Epithelial cell of proximal tubule (primary cell): ENCODE results near the gene UPK2. TPM values are rescaled to one million over a fixed set of nuclear protein-coding genes. Genes with fewer than 3 reads are reported as not detected.
A peak's percentile ranks its signal among the peaks of the same experiment; 100 is the strongest.

Experiments
- DNase-seq: peaks from one replicate; pipeline ENCODE4 v3.0.0-alpha.2; 2011; ENCODE audit warnings: low read depth
- H3K4me3 ChIP-seq: 2 replicates; pipeline ENCODE4 v1.5.1; 2011; ENCODE audit warnings: low read depth, mild to moderate bottlenecking, low read length
- CTCF ChIP-seq: conservative IDR thresholded peaks from 2 replicates; pipeline ENCODE4 v1.5.1; 2012; ENCODE audit warnings: low read depth, mild to moderate bottlenecking, low read length
- total RNA-seq: library from RNA; depleted of rRNA; stranded (reverse); fragments of >200 nt; gene quantifications from 2 replicates; pipeline ENCODE4 v1.2.3, GENCODE V29; 2015

Gene UPK2
- total RNA-seq, 1 donor from 2014 or later, result not detected

GRCh38 chr11:118914178-118914918, 41.8 kb upstream of the UPK2 start:
- DNase-seq, result no peak
- no peak for TF ChIP-seq CTCF
- H3K4me3 ChIP-seq, result peak overlapping the region; percentile 1

- DNase-seq, result no peak
- no peak for TF ChIP-seq CTCF
- no peak overlapping the region for H3K4me3 ChIP-seq
Measured at GRCh38 chr11:118914987-118915386, 41.1 kb upstream of the UPK2 start.

- no peak for TF ChIP-seq CTCF
- DNase-seq, result no peak
- H3K4me3 ChIP-seq, result no peak overlapping the region
Measured at GRCh38 chr11:118915396-118915795, 40.7 kb upstream of the UPK2 start.

GRCh38 chr11:118915941-118916841, 39.9 kb upstream of the UPK2 start:
- H3K4me3 ChIP-seq, result no peak overlapping the region
- no peak for DNase-seq
- no peak for TF ChIP-seq CTCF

GRCh38 chr11:118916842-118917388, 39.2 kb upstream of the UPK2 start:
- H3K4me3 ChIP-seq, result no peak overlapping the region
- no peak for TF ChIP-seq CTCF
- no peak for DNase-seq

- peak overlapping the region; percentile 25 for H3K4me3 ChIP-seq
- DNase-seq, result no peak
- TF ChIP-seq CTCF, result no peak
Measured at GRCh38 chr11:118917481-118918127, 38.5 kb upstream of the UPK2 start.
